Measurements from ENCODE around the gene RBBP8NL.

The RBBP8NL gene

DNA sequence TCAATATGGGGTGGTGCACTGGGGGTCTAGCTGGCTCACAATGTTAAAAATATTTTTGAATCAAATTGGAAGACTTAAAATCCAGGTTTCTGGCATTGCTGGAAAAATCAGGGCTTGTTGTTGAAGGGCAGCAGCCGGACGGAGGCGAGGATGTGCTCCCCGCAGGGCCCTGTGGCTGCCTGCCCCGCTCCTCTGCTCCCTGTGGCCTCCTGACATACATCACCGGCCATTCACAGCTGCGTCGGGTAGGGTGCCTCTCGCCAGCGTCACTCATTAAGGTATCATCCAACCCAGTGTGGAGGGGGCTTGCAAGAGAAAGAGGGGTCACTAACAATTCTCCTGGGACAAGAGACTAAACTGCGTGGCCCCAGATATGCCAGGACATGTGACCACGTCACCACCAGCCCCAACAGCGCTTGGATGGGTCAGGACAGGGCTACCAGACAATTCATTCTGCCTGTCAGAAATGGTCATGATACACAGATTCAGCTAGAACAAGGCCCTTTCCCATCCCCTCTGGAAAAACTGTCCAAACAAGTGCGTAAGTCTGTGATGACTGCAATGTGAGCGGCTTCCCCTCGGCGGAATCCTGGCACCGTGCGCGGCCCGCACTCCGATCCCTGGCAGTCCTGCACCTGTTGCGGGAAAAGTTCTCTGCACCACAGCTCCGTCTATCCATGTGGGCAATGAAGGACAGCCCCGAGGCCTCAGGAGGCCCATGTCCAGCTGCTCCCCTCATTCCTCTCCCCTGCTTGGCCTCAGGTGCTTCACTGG is 36.5 kb upstream of the RBBP8NL start:
- no peak overlapping the region for H3K4me3 ChIP-seq (ENCODE audit: low read depth, low read length)
- DNase-seq (ENCODE audit: low read depth) = no peak

DNA sequence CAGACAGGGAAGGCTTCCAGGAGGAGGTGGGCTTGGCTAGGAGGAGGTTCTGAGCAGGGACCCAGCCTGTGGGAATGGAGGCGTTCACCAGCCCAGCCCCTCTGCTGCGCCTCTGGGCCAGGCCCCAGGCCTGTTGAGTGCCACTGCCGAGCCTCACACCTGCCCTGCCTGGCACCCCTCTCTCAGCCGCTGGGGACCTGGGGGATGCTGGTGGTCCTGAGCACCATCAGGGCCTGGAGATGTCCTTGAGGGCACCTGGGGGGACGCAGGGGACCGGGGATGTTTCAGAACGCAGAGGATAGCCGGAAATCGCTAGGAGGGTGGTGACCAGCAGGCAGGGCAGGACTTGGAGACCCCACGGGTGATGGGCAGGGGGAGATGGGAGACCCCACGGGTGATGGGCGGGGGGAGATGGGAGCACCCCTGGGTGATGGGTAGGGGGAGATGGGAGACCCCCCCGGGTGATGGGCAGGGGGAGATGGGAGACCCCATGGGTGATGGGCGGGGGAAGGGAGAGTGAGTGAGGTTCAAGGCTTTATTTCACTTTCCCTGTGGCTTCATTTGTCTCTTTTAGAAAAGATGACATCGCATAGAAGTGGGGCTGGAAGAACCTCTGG is 35.7 kb upstream of the RBBP8NL start:
- no peak overlapping the region for H3K4me3 ChIP-seq (ENCODE audit: low read depth, low read length)
- no peak for DNase-seq (ENCODE audit: low read depth)

DNA sequence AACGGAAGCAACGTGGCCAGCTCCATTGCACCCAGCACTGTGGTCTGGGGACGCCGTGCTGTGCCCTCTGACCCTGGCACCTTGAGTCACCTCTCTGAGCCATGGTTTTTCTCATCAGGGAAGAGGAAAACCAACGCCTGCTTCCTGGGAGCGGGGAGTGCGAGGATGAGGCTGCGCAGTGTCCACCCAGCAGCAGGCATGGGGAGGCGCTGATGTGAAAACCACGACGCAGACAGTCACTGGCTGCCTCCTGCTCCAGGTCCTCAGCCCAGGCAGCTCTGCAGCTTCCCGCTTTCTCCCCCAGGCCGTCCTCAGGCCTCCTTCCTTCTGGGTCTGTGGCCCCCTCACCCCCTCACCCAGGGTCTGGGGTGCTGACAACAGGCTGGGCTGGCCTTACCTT is 34.5 kb upstream of the RBBP8NL start:
- DNase-seq (ENCODE audit: low read depth) = no peak
- no peak overlapping the region for H3K4me3 ChIP-seq (ENCODE audit: low read depth, low read length)

GRCh38 chr20:62461157-62461556 is 33.8 kb upstream of the RBBP8NL start:
- no peak overlapping the region for H3K4me3 ChIP-seq (ENCODE audit: low read depth, low read length)
- DNase-seq (ENCODE audit: low read depth) = no peak

- no peak overlapping the region for H3K4me3 ChIP-seq (ENCODE audit: low read depth, low read length)
- no peak for DNase-seq (ENCODE audit: low read depth)
Observed at GRCh38 chr20:62460678-62461077, 33.3 kb upstream of the RBBP8NL start.

DNA sequence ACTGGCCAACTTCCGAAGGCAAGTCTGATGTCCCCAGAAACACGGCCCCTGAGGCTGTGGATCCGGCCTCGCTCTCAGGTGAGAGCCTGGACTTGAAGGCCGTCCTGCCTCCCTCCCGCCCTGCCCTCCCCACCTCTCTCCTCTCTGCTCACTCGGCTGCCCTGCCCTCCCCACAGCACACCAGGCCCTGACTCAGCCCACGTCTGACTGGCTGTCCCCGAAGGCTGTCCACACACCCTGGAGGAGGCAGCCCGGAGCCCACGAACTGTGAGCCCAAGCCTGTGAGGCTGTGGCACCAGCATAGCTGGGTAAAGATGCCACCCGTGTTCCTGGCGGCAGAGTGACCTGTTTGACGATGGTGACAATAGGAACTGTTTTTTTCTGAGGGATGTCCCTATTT is 32.1 kb upstream of the RBBP8NL start:
- DNase-seq (ENCODE audit: low read depth) = no peak
- H3K4me3 ChIP-seq (ENCODE audit: low read depth, low read length) = no peak overlapping the region

- no peak for DNase-seq (ENCODE audit: low read depth)
- no peak overlapping the region for H3K4me3 ChIP-seq (ENCODE audit: low read depth, low read length)
Observed at GRCh38 chr20:62458275-62459251, 31.2 kb upstream of the RBBP8NL start.

DNA sequence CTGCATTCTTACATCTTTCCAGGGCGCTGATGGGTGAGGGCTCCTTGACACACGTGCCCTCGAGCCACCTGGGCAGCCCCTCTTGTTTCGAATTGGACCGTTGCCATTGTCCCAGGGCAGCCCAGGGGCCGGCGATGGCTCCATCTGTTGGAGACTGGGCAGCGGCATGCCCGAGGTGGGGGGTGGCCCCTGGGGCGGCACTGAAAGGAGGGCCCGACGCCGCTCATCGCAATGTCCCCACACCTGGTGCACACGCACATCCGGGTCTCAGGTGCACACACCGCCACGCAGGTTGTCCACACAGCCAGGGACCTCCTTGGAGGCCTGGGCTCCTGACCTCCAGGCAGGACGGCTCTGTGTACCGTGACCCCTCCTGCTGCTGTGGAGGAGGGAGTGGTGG is 30.5 kb upstream of the RBBP8NL start:
- no peak overlapping the region for H3K4me3 ChIP-seq (ENCODE audit: low read depth, low read length)
- no peak for DNase-seq (ENCODE audit: low read depth)

DNA sequence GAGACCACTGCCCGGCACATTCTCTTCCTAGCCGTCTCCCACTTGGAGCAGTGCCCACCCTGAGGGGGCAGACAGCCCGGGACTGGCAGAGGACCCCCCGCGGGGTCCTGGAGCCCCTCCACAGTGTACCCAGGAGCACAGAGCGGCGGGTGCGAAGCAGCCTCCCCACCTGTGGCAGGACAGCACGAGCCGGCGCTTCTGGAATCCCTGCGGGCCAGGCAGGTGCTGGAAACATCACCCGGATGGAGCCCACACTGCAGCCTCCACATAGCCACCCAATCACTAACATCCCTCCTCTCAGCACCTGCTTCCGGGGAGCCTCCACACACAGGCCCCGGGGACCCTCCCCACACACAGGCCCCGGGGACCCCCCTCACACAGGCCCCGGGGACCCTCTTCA is 29.8 kb upstream of the RBBP8NL start:
- no peak for DNase-seq (ENCODE audit: low read depth)

DNA sequence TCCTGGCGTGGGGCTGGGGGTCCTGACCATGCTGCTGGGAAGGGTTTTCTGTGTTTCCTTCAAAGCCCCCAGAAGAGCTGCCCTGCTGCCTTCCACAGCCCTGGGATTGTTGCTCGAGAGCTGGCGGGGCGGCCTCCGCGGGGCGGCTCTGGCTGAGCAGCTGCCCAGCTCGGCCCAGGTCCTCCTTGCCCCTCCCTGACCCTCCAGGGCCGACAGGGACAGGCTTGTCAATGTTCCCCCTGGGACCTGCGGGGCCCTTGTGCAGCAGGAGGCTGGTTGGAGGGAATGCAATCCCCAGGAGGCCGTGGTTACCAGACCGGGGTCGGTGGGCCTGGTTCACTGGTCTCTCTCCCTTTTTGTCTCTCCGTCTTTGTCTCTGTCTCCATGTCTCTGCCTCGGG is 28.6 kb upstream of the RBBP8NL start:
- no peak overlapping the region for H3K4me3 ChIP-seq (ENCODE audit: low read depth, low read length)

More for the DNA sequence above, 29.8 kb upstream of the RBBP8NL start:
- H3K4me3 ChIP-seq (ENCODE audit: low read depth, low read length) = no peak overlapping the region

GRCh38 chr20:62454904-62455636 is 27.7 kb upstream of the RBBP8NL start:
- H3K4me3 ChIP-seq (ENCODE audit: low read depth, low read length) = no peak overlapping the region
- DNase-seq (ENCODE audit: low read depth) = no peak

More for the DNA sequence above, 28.6 kb upstream of the RBBP8NL start:
- DNase-seq (ENCODE audit: low read depth) = no peak

- DNase-seq (ENCODE audit: low read depth) = no peak
- no peak overlapping the region for H3K4me3 ChIP-seq (ENCODE audit: low read depth, low read length)
Observed at GRCh38 chr20:62453186-62453808, 26.0 kb upstream of the RBBP8NL start.

- no peak for DNase-seq (ENCODE audit: low read depth)
- H3K4me3 ChIP-seq (ENCODE audit: low read depth, low read length) = no peak overlapping the region
Observed at GRCh38 chr20:62452475-62453095, 25.2 kb upstream of the RBBP8NL start.

DNA sequence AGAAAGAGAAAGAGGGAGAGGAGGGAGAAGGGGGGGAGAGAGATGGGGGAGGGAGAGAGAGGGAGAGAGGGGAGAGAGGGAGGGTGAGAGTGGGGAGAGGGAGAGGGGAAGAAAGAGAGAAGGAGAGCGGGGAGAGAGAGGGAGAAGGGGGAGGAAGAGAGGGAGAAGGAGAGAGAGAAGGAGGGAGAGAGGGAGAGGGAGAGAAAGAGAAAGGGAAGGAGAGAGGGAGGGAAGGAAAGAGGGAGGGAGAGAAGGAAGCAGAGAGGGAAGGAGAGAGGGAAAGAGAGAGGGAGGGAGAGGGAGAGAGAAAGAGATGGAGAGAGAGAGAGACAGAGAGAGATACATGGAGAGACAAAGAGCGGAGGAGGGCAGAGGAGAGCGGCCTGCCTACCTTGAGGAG is 24.6 kb upstream of the RBBP8NL start:
- no peak for DNase-seq (ENCODE audit: low read depth)
- H3K4me3 ChIP-seq (ENCODE audit: low read depth, low read length) = no peak overlapping the region

DNA sequence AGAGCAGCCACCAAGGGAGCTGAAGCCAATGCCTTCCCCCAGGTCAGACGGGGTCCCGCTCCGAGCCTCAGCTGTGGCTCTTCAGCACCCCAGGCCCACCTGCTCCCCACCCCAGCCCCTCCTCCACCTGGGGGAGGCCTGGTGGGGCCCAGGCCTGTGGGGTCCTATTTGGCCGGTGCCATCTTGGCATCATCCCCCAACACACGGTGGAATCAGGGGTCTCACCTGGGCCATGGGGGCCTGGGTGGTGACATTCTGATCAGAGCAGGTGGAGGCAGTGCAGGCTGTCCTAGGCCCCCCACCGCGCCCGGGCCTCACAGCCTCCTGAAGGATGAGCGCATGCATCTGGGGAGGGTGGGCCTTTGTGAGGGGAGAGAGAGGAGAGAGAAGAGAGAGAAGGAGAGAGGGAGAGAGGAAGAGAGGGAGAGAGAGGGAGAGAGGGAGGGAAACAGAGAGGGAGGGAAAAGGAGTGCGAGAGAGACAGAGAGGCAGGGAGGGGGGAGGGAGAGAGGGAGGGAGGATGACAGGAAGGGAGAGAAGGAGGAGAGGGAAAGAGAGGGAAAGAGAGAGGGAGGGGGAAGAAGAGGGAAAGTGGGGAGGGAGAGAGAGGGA is 23.9 kb upstream of the RBBP8NL start:
- H3K4me3 ChIP-seq (ENCODE audit: low read depth, low read length) = no peak overlapping the region
- no peak for DNase-seq (ENCODE audit: low read depth)

- DNase-seq (ENCODE audit: low read depth) = no peak
Observed at GRCh38 chr20:62449951-62450691, 22.8 kb upstream of the RBBP8NL start.

DNA sequence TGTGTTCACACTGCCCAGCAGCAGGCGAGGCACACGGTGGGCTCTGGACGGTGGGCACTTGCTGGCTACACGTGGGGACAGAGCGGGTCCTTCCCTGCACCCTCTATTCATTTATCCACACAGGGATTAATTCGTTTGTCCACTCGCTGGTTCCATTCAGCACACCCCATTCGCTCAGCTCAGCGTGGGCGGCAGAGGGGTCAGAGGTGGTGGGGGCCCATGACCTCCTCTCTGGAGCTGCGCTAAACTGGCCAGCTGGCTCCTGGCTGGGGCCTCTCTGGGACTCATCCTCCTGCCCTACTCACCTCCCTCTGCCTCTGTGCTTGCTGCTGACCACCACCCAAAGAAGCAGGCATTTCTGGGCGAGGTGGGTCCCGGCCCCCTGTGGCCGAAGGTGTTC is 21.4 kb upstream of the RBBP8NL start:
- DNase-seq (ENCODE audit: low read depth) = no peak
- no peak overlapping the region for H3K4me3 ChIP-seq (ENCODE audit: low read depth, low read length)

More at GRCh38 chr20:62449951-62450691, 22.8 kb upstream of the RBBP8NL start:
- no peak overlapping the region for H3K4me3 ChIP-seq (ENCODE audit: low read depth, low read length)

GRCh38 chr20:62448038-62448437 is 20.7 kb upstream of the RBBP8NL start:
- no peak overlapping the region for H3K4me3 ChIP-seq (ENCODE audit: low read depth, low read length)
- no peak for DNase-seq (ENCODE audit: low read depth)

All from skeletal muscle cell (primary cell).